ENCODE data around the gene NGDN. TPM values are rescaled to one million over a fixed set of nuclear protein-coding genes. Genes with fewer than 3 reads are reported as not detected.

NGDN gene
- total RNA-seq, 1 donor from 2014 or later, result 67.4 TPM

DNA sequence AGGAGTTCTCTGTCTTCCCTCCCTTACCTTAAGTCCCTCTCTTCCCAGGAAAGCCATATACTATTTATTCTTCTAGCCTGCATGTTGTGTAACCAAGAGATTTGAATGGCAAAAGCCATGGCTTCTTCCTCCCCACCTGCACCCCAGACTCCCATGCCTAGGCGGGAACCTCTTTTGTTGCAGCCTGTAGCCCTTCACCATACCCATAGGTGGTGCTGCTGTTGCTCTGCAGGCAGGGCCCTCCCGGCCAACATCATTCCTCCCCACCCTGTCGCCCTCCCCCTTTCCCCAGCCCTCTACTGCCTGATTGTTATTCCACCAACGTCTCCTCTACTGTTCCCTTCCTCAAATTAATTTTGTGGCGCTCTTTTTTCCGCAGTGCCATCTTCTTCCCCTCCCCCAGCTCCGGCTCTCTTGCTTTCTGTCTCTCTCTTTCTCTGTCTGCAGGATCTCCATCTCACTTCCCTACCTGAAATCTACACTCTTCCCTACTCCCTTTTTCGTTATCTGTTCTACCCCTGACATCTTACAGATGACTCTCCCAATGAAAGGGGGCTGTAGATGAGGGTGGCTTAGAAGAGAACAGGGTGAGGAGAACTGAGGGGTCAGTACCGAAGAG, 13.8 kb downstream of the NGDN start:
- no peak for ATAC-seq (ENCODE audit: low read depth)
- CTCF ChIA-PET, result interaction anchor here (11.0 kb wide), 1 partner anchor 77 kb away, joined by 128 read pairs; no protein-coding TSS in a partner anchor
- POLR2A ChIA-PET, result no interaction called here
- H3K4me1 Mint-ChIP-seq, result peaks cover 1% of the 10 kb centered on the region
- no peak overlapping the region for H3K4me3 Mint-ChIP-seq
- intact Hi-C loops (cut with micrococcal nuclease), result no loop called here
- TF ChIP-seq, protein P1, sequence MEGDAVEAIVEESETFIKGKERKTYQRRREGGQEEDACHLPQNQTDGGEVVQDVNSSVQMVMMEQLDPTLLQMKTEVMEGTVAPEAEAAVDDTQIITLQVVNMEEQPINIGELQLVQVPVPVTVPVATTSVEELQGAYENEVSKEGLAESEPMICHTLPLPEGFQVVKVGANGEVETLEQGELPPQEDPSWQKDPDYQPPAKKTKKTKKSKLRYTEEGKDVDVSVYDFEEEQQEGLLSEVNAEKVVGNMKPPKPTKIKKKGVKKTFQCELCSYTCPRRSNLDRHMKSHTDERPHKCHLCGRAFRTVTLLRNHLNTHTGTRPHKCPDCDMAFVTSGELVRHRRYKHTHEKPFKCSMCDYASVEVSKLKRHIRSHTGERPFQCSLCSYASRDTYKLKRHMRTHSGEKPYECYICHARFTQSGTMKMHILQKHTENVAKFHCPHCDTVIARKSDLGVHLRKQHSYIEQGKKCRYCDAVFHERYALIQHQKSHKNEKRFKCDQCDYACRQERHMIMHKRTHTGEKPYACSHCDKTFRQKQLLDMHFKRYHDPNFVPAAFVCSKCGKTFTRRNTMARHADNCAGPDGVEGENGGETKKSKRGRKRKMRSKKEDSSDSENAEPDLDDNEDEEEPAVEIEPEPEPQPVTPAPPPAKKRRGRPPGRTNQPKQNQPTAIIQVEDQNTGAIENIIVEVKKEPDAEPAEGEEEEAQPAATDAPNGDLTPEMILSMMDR (IDR thresholded peaks at IDR 0.05), result no peak
- peaks cover 56% of the 10 kb centered on the region for H3K36me3 Mint-ChIP-seq (ENCODE audit: low read depth)
- H3K27me3 Mint-ChIP-seq, result no peaks in the 10 kb centered on the region
- H3K9me3 Mint-ChIP-seq, result no peaks in the 10 kb centered on the region
- DNase-seq, result no peak
- no peak overlapping the region for H3K27ac Mint-ChIP-seq

- CTCF ChIA-PET, result no interaction called here
- ATAC-seq (ENCODE audit: low read depth), result no peak
- no peaks in the 10 kb centered on the region for H3K27me3 Mint-ChIP-seq
- TF ChIP-seq, protein P1 (IDR thresholded peaks at IDR 0.05), result no peak
- no peaks in the 10 kb centered on the region for H3K9me3 Mint-ChIP-seq
- peaks cover 54% of the 10 kb centered on the region for H3K36me3 Mint-ChIP-seq (ENCODE audit: low read depth)
- no peak overlapping the region for H3K4me3 Mint-ChIP-seq
- intact Hi-C loops (cut with micrococcal nuclease), result no loop called here
- POLR2A ChIA-PET, result no interaction called here
- DNase-seq, result no peak
- H3K27ac Mint-ChIP-seq, result no peak overlapping the region
- H3K4me1 Mint-ChIP-seq, result no peaks in the 10 kb centered on the region
Measured at GRCh38 chr14:23485326-23485725, 15.8 kb downstream of the NGDN start.

- no peak overlapping the region for H3K4me3 Mint-ChIP-seq
- CTCF ChIA-PET, result no interaction called here
- no peak for DNase-seq
- POLR2A ChIA-PET, result no interaction called here
- intact Hi-C loops (cut with micrococcal nuclease), result no loop called here
- no peak for ATAC-seq (ENCODE audit: low read depth)
- H3K27ac Mint-ChIP-seq, result no peak overlapping the region
- no peaks in the 10 kb centered on the region for H3K9me3 Mint-ChIP-seq
- H3K4me1 Mint-ChIP-seq, result no peaks in the 10 kb centered on the region
- H3K27me3 Mint-ChIP-seq, result no peaks in the 10 kb centered on the region
- H3K36me3 Mint-ChIP-seq (ENCODE audit: low read depth), result peaks cover 52% of the 10 kb centered on the region
- TF ChIP-seq, protein P1 (IDR thresholded peaks at IDR 0.05), result no peak
Measured at GRCh38 chr14:23486036-23486435, 16.5 kb downstream of the NGDN start.

GRCh38 chr14:23487216-23487615, 17.7 kb downstream of the NGDN start:
- Mint-ChIP-seq H3K27ac (no peak overlapping the region), H3K27me3 (no peaks in the 10 kb centered on the region), H3K4me3 (no peak overlapping the region), H3K4me1 (no peaks in the 10 kb centered on the region), H3K9me3 (no peaks in the 10 kb centered on the region), H3K36me3 (ENCODE audit: low read depth) (peaks cover 43% of the 10 kb centered on the region)
- ATAC-seq (ENCODE audit: low read depth) (no peak), DNase-seq (no peak)
- POLR2A ChIA-PET, result no interaction called here
- TF ChIP-seq, protein P1 (IDR thresholded peaks at IDR 0.05), result no peak
- intact Hi-C loops (cut with micrococcal nuclease), result no loop called here
- CTCF ChIA-PET, result interaction anchor here (0.5 kb wide), 1 partner anchor 217 kb away, joined by 3 read pairs; no protein-coding TSS in a partner anchor

DNA sequence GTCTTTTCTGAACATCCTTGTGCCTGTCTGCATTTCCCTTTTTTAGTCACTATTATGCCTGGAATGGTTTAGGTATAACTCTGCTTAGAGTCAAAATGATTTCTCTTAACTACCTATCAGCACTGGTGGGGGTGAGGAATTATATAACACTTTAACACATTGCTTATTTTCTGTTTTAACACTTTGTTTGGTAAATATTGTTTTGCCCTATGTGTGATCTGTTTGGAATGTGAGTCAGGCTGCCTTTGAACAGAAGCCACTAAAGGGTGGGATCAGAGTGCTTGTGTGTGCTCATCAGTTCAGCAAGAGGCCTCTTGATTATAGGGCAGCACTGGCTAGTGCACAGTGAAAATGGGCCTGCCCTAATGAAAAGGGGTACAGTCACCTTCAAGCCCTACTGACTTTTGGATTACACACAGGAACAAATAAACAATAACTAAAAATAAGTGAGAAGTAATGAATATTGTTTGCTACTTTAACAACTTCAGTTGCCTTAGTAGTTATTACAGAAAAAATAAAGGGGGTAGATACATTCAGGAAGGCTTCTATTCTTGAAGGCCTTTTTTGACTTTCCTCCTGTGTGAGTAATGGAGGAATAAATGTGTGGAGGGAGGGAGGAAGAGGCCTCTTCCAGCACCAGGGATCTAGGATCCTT, 23.2 kb downstream of the NGDN start:
- TF ChIP-seq, protein P1 (IDR thresholded peaks at IDR 0.05), result no peak
- ChIA-PET CTCF (no interaction called here), POLR2A (no interaction called here)
- Mint-ChIP-seq H3K9me3 (no peaks in the 10 kb centered on the region), H3K4me3 (no peak overlapping the region), H3K27me3 (no peaks in the 10 kb centered on the region), H3K36me3 (ENCODE audit: low read depth) (peaks cover 24% of the 10 kb centered on the region), H3K4me1 (no peaks in the 10 kb centered on the region), H3K27ac (no peak overlapping the region)
- ATAC-seq (ENCODE audit: low read depth) (no peak), DNase-seq (no peak)
- intact Hi-C loops (cut with micrococcal nuclease), result no loop called here

All from activated B cell treated with CpG ODN at 0.5 μM for 24 hours (primary cell).